ENCODE data around the gene SCAF4. TPM values are rescaled to one million over a fixed set of nuclear protein-coding genes. Genes with fewer than 3 reads are reported as not detected.

Gene SCAF4
- total RNA-seq, 1 donor, result 7.6 TPM

DNA sequence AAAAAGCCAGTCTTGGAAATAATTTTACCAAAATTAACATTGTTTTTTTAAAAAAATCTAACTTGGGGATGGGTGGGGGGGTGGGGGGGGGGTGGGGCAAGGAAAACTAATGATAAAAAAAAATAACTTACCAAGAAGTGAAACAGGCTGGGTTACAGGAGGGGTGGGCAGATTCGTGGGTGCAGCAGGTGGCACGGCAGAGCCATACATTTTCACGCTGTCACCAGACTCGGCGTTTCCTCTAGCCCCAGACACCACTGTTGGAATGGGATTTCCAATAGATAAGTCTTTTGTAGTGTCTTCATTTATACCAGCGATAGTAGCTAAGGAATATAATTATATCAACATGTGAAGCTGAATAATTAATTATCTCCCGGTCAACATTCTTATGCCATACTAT lies 47.0 kb downstream of the SCAF4 start:
- no peak overlapping the region for H2AFZ ChIP-seq (ENCODE audit: low read length)
- H3K79me2 ChIP-seq (ENCODE audit: insufficient read depth, low read length), result peaks cover 27% of the 10 kb centered on the region
- H3K4me2 ChIP-seq (ENCODE audit: insufficient read depth, low read length), result no peak overlapping the region
- H3K27ac ChIP-seq (ENCODE audit: low read depth, low read length), result no peak overlapping the region
- DNase-seq (ENCODE audit: insufficient read length, low spot score, missing footprints), result no peak
- H3K4me1 ChIP-seq (ENCODE audit: insufficient read depth, low read length), result peaks cover 19% of the 10 kb centered on the region
- H3K27me3 ChIP-seq (ENCODE audit: insufficient read depth, low read length), result no peaks in the 10 kb centered on the region
- peaks cover 4% of the 10 kb centered on the region for H4K20me1 ChIP-seq (ENCODE audit: insufficient read depth, low read length)
- no peak overlapping the region for H3K4me3 ChIP-seq (ENCODE audit: insufficient read depth, low read length)
- H3K36me3 ChIP-seq (ENCODE audit: insufficient read depth, low read length), result peaks cover 65% of the 10 kb centered on the region
- no peaks in the 10 kb centered on the region for H3K9me3 ChIP-seq (ENCODE audit: low read depth, low read length)
- TF ChIP-seq, protein P1, sequence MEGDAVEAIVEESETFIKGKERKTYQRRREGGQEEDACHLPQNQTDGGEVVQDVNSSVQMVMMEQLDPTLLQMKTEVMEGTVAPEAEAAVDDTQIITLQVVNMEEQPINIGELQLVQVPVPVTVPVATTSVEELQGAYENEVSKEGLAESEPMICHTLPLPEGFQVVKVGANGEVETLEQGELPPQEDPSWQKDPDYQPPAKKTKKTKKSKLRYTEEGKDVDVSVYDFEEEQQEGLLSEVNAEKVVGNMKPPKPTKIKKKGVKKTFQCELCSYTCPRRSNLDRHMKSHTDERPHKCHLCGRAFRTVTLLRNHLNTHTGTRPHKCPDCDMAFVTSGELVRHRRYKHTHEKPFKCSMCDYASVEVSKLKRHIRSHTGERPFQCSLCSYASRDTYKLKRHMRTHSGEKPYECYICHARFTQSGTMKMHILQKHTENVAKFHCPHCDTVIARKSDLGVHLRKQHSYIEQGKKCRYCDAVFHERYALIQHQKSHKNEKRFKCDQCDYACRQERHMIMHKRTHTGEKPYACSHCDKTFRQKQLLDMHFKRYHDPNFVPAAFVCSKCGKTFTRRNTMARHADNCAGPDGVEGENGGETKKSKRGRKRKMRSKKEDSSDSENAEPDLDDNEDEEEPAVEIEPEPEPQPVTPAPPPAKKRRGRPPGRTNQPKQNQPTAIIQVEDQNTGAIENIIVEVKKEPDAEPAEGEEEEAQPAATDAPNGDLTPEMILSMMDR (IDR thresholded peaks at IDR 0.05; ENCODE audit: extremely low read depth, low read depth, low read length), result no peak

DNA sequence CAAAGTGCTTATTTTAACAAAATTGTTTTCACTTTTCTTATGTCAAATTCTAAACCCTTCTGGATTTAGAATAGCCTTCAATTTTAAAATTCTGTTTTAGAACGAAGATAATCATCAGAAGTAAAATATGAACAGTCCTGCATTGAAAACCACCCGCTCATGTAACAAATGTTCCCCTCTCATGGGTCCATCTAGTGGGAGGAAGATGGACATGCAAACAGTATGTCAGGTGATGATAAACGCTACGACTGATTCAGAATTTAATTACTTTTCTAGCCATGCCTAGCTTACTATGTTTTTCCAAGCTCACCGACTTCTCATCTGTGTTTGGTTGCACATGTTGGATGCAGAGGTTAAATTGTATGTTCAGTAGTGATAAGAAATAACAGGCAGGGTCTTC lies 48.9 kb downstream of the SCAF4 start:
- Histone ChIP-seq H3K79me2 (ENCODE audit: insufficient read depth, low read length) (peaks cover 31% of the 10 kb centered on the region), H3K4me2 (ENCODE audit: insufficient read depth, low read length) (peak overlapping the region; percentile 24), H4K20me1 (ENCODE audit: insufficient read depth, low read length) (peaks cover 4% of the 10 kb centered on the region), H3K4me1 (ENCODE audit: insufficient read depth, low read length) (peaks cover 19% of the 10 kb centered on the region), H3K27me3 (ENCODE audit: insufficient read depth, low read length) (no peaks in the 10 kb centered on the region), H3K36me3 (ENCODE audit: insufficient read depth, low read length) (peaks cover 63% of the 10 kb centered on the region), H3K27ac (ENCODE audit: low read depth, low read length) (peak overlapping the region; percentile 13), H3K4me3 (ENCODE audit: insufficient read depth, low read length) (no peak overlapping the region), H3K9me3 (ENCODE audit: low read depth, low read length) (no peaks in the 10 kb centered on the region), H2AFZ (ENCODE audit: low read length) (no peak overlapping the region)
- TF ChIP-seq, protein P1 (IDR thresholded peaks at IDR 0.05; ENCODE audit: extremely low read depth, low read depth, low read length), result no peak
- DNase-seq (ENCODE audit: insufficient read length, low spot score, missing footprints), result no peak

DNA sequence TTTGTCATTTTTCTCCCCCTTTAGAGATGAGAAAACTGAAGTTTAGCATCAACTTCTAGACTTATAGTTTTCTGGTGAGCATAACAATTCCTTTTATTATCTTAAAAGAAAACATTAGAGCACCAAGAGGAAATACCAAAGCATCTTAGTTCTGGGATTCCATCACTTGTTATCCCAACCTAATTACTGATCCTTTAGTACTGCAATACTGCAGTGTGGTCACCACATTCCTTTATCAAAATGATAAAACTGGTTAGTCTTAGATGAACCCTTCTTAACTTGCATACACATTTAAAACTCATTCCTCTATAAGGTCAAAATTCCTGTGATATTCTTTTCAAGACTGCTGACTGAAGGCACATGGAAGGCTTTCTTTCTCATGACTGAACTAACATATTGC lies 49.3 kb downstream of the SCAF4 start:
- Histone ChIP-seq H2AFZ (ENCODE audit: low read length) (no peak overlapping the region), H4K20me1 (ENCODE audit: insufficient read depth, low read length) (peaks cover 4% of the 10 kb centered on the region), H3K4me2 (ENCODE audit: insufficient read depth, low read length) (peak overlapping the region; percentile 24), H3K4me1 (ENCODE audit: insufficient read depth, low read length) (peaks cover 19% of the 10 kb centered on the region), H3K4me3 (ENCODE audit: insufficient read depth, low read length) (no peak overlapping the region), H3K36me3 (ENCODE audit: insufficient read depth, low read length) (peaks cover 60% of the 10 kb centered on the region), H3K27me3 (ENCODE audit: insufficient read depth, low read length) (no peaks in the 10 kb centered on the region), H3K9me3 (ENCODE audit: low read depth, low read length) (no peaks in the 10 kb centered on the region), H3K79me2 (ENCODE audit: insufficient read depth, low read length) (peaks cover 31% of the 10 kb centered on the region), H3K27ac (ENCODE audit: low read depth, low read length) (peak overlapping the region; percentile 40)
- no peak for DNase-seq (ENCODE audit: insufficient read length, low spot score, missing footprints)
- TF ChIP-seq, protein P1 (IDR thresholded peaks at IDR 0.05; ENCODE audit: extremely low read depth, low read depth, low read length), result no peak

DNA sequence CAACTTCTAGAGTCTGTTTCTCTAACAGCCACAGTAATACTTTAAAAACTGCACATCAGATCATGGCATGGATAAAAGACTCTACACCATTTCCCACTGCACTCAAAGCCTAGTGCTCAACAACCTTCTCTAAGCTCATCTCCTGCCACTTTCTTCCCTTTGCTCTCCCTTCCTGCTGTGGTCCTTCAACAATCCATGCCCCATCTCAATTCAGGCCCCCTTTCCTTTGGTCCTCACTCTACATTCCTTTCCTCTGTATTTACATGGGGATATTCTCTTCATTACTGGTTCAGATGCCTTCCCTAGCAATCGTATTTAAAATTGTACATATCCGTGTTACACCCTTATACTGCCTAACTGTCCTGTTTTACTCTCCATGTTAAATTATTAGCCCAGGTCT lies 53.4 kb downstream of the SCAF4 start:
- DNase-seq (ENCODE audit: insufficient read length, low spot score, missing footprints), result no peak
- peaks cover 9% of the 10 kb centered on the region for H3K79me2 ChIP-seq (ENCODE audit: insufficient read depth, low read length)
- TF ChIP-seq, protein P1 (IDR thresholded peaks at IDR 0.05; ENCODE audit: extremely low read depth, low read depth, low read length), result no peak
- H3K9me3 ChIP-seq (ENCODE audit: low read depth, low read length), result no peaks in the 10 kb centered on the region
- H3K4me1 ChIP-seq (ENCODE audit: insufficient read depth, low read length), result peaks cover 18% of the 10 kb centered on the region
- no peak overlapping the region for H3K27ac ChIP-seq (ENCODE audit: low read depth, low read length)
- H2AFZ ChIP-seq (ENCODE audit: low read length), result no peak overlapping the region
- H3K36me3 ChIP-seq (ENCODE audit: insufficient read depth, low read length), result peaks cover 23% of the 10 kb centered on the region
- no peaks in the 10 kb centered on the region for H3K27me3 ChIP-seq (ENCODE audit: insufficient read depth, low read length)
- H3K4me2 ChIP-seq (ENCODE audit: insufficient read depth, low read length), result no peak overlapping the region
- H4K20me1 ChIP-seq (ENCODE audit: insufficient read depth, low read length), result peaks cover 4% of the 10 kb centered on the region
- H3K4me3 ChIP-seq (ENCODE audit: insufficient read depth, low read length), result no peak overlapping the region

Data from osteoblast (primary cell).